Ovary (tissue), 3 donors: ENCODE data around the gene WWTR1.

Source experiments
- EP300 ChIP-seq: sonication (generic); formaldehyde crosslinking; IDR thresholded peaks from one replicate; pipeline ENCODE4 v1.6.1; 2017; ENCODE audit warnings: antibody characterized with exemption
- POLR2A ChIP-seq: fragments of 450-650 bp; IDR thresholded peaks from one replicate; pipeline ENCODE4 v1.6.1; 2017; ENCODE audit warnings: antibody characterized with exemption, mild to moderate bottlenecking, moderate library complexity
- TF ChIP-seq, protein P1 (sequence below), 3 donors: fragments of 450-650 bp in 2 of 3; fragments of 200-600 bp in 1 of 3; IDR thresholded peaks; one replicate each; pipeline versions ENCODE4 v1.5.1 to v1.8.0; 2016 to 2022; ENCODE audit warnings: antibody characterized with exemption in 3 of 3, mild to moderate bottlenecking in 1 of 3
- donor health status: DM: no; HTN: no; CAD: no.

GRCh38 chr3:149640976-149641728 lies 16.7 kb downstream of the WWTR1 start:
- TF ChIP-seq, protein P1, sequence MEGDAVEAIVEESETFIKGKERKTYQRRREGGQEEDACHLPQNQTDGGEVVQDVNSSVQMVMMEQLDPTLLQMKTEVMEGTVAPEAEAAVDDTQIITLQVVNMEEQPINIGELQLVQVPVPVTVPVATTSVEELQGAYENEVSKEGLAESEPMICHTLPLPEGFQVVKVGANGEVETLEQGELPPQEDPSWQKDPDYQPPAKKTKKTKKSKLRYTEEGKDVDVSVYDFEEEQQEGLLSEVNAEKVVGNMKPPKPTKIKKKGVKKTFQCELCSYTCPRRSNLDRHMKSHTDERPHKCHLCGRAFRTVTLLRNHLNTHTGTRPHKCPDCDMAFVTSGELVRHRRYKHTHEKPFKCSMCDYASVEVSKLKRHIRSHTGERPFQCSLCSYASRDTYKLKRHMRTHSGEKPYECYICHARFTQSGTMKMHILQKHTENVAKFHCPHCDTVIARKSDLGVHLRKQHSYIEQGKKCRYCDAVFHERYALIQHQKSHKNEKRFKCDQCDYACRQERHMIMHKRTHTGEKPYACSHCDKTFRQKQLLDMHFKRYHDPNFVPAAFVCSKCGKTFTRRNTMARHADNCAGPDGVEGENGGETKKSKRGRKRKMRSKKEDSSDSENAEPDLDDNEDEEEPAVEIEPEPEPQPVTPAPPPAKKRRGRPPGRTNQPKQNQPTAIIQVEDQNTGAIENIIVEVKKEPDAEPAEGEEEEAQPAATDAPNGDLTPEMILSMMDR (IDR thresholded peaks at IDR 0.05) = no peak
- TF ChIP-seq EP300 = no peak
- no peak for TF ChIP-seq POLR2A
